ENCODE measurements around the gene ZNF79.

Gene ZNF79

DNA sequence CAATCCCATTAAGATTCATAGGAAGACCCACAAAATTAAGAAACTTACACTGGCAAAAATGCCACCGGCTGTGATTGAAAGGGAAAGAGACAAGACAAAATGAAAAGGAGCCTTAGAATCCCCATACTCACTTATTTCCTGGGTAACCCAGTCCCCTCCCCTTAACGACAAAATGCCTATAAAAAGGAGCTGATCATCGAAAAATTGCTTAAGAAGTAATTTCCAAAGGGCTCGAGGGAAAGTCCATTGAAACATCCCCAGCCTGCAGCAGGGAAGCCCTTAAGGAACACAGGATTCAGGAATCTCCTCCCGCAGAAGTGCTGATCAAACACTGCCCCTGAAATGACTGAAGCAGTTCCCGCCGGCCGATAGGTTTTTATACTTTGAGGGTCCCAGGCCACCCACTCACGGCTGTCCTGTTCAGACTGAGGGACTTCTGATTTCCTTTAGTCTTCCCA lies 677 bp upstream of the ZNF79 start:
- DNase-seq (ENCODE audit: extremely low read depth in 1 of 2, low read depth in 1 of 2): no peak

DNA sequence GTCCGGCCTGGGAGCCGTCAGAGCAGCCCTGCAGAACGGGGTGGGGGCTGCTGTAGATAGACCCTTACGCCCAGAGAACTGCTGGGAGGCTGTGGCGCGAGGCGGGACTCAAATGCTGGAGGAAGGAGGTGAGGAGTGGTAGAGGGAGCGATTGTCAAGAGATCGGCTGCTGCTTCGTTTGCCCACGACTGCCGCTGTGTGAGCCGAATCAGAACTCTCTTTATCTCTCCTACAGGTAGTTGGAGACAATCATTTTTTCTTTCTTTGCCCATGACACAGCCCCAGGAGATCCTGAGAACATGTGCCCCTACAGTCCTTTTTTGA lies 456 bp downstream of the ZNF79 start:
- DNase-seq (ENCODE audit: extremely low read depth in 1 of 2, low read depth in 1 of 2): peak in 1 of 2 donors; percentile 11

DNA sequence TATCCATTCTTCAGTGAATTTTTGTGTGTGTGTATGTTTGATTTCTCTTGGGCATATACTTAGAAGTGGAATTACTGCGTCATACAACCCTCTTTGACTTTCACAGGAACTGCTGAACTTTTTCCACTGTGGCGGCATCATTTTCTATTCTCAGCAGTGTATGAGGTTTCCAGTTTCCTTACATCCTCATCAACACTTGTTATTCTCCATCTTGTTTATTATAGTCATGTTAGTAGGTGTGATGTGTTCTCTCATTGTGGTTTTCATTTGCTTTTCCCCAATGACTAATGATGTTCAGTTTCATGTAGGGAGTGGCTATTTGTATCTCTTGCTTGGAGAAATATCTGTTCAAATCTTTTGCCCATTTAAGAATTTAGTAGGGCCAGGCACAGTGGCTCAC lies 2.6 kb downstream of the ZNF79 start:
- no peak for DNase-seq (ENCODE audit: extremely low read depth in 1 of 2, low read depth in 1 of 2)

DNA sequence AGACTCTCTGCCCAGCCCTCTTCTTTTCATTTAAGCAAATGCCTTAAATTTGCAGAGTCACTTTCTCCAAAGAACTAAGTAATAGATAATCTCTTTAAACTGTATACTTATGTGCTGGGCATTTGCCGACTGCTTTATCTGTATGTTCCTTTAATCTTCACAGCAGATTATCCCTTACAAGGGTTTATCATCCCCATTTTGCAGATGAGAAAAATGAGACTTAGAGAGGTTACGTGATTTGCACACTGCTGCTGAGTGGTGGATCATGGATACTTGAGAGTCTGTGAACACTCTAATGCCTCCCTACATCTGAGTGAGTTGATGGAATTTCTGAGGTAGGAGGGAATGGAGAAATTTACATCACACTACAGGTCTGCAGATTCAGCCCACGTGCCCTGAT lies 4.2 kb downstream of the ZNF79 start:
- DNase-seq (ENCODE audit: extremely low read depth in 1 of 2, low read depth in 1 of 2): no peak

DNA sequence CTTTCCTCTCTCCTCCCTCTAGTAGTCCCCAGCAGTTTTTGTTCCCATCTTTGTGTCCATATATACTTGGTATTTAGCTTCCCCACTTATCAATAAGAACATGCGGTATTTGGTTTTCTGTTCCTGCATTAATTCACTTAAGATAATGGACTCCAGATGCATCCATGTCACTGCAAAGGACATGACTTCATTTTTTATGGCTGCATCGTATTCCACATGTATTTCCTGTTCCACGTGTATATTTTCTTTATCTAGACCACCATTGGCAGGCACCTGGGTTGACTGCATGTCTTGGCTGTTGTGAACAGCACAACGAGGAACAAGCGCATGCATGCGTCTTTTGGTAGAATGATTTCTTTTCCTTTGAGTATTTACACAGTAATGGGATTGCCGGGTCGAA lies 6.2 kb downstream of the ZNF79 start:
- DNase-seq (ENCODE audit: extremely low read depth in 1 of 2, low read depth in 1 of 2): no peak

DNA sequence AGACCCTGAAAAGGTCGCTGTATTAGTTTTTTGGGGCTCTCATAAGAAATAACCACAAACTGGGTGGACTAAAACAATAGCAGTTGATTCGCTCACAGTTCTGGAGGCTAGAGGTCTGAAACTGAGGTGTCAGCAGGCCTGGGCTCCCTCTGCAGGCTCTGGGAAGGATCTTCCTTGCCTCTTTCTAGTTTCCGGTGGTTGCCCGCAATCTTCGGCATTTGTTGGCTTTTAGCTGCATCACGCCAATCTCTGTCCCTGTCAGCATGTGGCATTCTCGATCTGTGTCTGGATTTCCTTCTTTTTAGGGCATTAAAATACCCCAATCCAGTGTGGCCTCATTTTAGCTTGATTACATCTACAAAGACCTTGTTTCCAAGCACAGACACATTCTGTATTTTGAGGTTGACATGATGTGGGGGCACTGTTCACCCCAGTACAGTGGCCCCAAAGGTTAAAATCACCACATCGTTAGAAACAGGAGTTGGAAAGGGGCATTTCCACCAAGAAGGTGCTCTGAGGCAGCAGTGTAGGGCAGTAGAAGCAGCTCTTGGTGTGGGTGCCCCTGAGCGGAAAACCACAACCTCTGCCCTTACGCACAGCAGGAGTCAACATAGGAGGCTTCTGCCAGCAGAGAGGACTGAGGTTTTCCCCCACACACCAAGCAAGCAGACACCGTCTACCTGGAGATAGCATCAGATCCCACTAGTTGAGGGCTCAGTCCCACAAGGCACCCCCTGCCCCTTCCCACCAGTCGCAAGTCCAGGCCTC lies 13.5 kb downstream of the ZNF79 start:
- no peak for DNase-seq (ENCODE audit: extremely low read depth in 1 of 2, low read depth in 1 of 2)

DNA sequence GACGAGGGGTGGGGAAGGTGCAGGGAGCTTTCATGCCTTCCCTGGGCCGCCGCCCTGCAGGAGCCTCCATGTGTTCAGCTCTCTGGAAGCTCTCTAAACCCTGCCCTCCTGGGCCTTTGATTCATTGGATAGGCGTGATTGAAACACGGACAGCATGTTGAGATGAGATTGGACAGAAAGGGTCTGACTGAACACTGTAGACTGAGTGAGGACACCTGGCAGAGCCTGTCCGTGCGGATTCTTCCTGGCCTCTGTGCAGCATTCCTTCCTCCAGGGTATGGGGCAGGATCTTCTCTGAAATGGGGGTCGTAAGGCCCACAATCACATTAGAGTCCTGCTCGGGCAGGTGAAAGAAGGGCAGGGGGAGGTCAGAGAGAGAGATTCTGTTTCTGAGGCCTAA lies 14.2 kb downstream of the ZNF79 start:
- DNase-seq (ENCODE audit: extremely low read depth in 1 of 2, low read depth in 1 of 2): no peak

DNA sequence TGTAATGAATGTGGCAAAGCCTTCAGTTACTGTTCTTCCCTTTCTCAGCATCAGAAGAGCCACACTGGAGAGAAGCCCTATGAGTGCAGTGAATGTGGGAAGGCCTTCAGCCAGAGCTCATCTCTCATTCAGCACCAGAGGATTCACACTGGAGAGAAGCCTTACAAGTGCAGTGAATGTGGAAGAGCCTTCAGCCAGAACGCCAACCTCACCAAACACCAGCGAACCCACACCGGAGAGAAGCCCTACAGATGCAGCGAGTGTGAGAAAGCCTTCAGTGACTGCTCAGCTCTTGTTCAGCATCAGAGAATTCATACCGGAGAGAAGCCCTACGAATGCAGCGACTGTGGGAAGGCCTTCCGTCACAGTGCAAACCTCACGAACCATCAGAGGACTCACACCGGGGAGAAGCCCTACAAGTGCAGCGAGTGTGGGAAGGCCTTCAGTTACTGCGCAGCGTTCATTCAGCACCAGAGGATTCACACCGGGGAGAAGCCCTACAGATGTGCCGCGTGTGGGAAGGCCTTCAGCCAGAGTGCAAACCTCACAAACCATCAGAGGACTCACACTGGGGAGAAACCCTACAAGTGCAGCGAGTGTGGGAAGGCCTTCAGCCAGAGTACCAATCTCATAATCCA lies 20.2 kb downstream of the ZNF79 start:
- DNase-seq (ENCODE audit: extremely low read depth in 1 of 2, low read depth in 1 of 2): no peak

DNA sequence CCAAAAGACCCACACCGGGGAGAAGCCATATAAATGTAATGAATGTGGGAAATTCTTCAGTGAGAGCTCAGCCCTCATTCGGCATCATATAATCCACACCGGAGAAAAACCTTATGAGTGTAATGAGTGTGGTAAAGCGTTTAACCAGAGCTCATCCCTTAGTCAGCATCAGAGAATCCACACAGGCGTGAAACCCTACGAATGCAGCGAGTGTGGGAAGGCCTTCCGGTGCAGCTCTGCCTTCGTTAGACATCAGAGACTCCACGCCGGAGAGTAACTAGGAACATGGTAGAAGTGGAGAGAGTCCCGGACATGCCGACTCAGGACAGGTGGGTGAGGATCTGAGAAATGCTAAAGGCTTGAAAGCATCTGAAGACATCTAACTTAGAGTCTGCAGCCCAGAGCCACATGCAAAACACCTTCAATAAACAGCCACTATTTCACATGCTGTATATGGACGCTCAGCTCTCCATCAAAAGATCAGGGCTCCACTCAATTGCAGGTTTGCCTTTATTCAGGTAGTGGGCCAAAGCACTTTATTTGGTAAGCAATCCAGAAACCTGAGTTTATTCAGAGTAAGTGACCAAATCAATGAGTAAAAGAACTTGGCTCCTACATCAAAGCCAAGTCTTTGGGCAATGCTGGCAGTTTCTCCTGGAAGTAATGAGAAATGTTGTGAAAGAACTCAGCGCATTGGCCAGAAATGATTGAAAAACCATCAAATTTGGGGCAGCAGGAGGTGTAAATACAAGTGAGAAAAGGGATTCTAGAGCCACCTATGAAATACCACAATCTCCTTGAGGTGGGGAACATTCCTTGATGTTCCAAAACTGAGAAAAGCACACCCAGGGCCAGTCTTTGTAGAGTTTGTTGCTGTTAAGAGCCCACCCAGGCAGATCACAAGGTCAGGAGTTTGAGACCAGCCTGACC lies 21.0 kb downstream of the ZNF79 start:
- no peak for DNase-seq (ENCODE audit: extremely low read depth in 1 of 2, low read depth in 1 of 2)

DNA sequence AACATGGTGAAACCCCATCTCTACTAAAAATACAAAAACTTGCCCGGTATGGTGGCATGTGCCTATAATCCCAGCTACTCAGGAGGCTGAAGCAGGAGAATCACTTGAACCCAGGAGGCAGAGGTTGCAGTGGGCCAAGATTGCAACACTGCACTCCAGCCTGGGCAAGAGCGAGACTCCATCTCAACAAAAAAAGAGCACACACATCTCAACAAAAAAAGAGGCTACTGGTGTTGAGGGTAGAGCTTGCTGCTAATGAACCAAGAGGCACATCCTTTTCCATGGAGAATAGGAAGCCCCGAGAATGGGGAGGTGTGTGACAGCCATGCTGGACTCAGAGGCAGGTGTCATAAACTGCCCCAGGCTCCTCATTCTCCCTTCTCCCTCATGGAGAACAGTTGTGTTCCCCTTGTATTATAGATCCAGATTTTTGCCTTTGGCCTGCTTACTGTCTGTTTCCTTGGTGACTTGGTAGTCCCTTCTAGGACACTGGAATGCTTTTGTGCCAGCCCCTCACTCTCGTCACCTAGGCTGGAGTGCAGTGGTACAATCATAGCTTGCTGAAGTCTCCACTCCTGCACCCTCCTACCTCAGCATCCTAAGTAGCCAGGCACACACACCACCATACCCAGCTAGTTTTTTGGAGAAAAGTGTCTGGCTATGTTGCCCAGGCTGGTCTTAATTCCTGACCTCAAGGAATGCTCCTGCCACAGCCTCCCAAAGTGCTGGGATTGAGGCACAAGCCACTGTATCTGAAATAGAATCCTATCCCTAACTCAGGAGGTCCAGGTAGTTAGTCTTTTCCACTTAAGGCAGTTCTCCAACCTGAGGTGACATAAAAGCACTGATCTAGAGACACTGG lies 21.9 kb downstream of the ZNF79 start:
- no peak for DNase-seq (ENCODE audit: extremely low read depth in 1 of 2, low read depth in 1 of 2)

DNA sequence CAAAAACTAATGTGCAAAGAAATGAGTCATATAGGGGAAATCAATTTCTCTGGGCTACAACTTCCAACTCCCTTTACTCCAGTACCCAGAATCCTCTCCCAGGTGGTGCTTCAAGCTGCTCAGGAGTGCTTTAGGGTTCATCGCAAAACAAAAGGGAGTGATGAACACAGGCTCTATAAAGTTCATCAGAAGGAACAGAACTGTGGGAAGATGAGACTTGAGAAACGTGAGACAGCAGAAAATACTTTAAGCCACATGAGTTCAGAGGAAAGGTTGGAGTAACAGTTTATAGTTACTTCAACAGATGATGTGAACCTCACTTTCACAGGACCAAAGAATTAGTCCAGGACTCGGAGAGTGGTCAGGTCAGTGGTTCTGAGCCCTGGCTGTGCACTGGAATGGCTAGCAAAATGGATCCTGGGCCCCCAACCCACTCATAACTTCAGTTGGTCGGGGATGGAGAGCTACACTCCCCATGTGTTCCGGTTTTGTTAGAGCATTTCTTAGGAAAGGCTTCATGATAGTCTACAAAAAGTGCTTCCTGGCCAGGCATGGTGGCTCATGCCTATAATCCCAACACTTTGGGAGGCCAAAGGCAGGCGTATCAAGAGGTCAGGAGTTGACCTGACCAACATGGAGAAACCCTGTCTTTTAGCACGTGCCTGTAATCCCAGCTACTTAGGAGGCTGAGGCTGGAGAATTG lies 22.7 kb downstream of the ZNF79 start:
- DNase-seq (ENCODE audit: extremely low read depth in 1 of 2, low read depth in 1 of 2): no peak

DNA sequence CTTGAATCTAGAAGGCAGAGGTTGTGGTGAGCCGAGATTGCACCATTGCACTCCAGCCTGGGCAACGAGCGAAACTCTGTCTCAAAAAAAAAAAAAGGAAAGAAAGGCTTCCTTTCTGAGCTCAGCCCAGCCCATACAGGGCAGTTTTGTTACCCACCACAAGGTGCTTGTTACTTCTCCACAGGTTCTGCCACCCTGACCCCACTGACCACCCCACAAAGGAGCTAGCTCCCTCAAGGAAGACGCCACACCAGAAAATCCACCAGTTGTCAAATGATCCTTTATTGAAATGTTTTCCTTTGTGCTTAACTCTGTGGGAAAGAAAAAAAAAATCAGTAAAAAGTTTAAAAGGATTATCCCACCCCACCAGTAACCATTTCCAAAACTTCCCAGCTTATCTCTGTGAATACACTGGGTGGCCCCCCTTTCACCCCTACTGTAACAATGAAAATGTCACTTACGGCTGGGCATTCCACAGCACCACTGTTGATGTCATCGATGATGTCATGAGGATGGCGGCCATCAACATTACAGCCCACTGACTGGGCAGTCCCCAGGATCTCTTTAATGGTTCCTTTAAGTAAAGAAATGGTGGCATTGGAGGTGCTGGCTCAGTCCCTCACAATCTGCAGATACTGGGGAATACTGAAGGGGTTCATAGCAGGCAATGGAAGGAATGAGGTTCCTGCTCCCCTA lies 23.4 kb downstream of the ZNF79 start:
- no peak for DNase-seq (ENCODE audit: extremely low read depth in 1 of 2, low read depth in 1 of 2)

DNA sequence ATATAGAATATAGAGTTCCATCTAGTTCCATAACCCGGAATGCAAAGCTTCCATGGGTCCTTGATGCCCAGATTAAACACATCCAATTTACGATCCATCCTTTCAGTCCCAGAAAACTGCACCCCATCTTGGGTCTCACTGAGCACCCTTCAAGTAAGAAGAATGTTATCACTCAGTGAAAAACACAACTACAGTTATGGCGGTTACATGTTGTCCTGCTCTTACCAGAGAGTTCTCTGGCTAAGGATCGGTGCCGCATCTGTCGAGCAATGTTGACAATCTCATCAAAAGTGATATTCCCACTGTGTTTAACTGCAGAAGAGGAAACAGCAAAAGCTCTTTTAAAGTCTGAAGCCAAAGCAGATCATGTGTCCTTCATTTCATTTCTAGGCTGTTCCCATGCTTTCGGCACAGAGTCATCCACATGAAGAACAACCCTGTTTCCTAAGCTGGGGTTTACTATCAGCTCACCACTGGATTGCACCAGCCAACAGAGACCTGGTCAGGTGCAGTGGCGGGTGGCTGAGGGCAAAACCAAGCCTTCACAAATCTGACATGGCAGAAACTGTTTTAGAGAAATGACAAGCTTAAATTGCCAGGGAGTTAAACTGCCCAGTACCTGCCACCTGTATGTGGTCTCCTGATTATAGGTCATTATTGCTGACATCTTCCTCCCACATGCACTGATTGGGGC lies 24.1 kb downstream of the ZNF79 start:
- DNase-seq (ENCODE audit: extremely low read depth in 1 of 2, low read depth in 1 of 2): no peak

DNA sequence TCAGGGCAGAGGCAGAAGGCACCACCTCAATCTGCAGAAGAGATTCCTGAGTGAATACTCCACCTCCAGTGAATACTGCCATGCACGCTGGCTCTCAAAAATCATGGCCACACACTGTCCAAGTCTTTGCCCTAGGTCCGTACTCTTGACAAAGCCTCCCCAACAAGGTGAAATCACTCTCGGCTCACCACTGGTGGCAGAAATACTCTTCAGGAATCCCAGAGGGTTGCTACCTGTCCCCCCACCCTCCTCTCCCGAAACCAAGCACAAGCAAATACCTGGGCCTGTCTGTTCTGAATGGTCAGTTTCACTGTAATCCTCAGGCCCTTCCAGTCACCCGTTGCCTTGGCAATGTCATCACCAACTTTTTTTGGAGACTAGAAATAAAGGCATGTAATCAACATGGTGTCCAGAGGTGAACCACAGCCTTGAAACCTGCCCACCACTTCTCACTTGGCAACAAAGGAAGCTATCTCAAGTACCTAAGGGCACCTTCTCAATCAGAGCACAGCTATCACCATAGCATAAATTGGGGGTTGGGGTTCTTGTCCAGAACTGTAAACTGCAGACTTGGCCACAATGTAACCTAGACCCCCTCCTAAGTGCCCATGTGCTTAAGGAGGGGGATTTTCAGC lies 25.3 kb downstream of the ZNF79 start:
- DNase-seq (ENCODE audit: extremely low read depth in 1 of 2, low read depth in 1 of 2): no peak

DNA sequence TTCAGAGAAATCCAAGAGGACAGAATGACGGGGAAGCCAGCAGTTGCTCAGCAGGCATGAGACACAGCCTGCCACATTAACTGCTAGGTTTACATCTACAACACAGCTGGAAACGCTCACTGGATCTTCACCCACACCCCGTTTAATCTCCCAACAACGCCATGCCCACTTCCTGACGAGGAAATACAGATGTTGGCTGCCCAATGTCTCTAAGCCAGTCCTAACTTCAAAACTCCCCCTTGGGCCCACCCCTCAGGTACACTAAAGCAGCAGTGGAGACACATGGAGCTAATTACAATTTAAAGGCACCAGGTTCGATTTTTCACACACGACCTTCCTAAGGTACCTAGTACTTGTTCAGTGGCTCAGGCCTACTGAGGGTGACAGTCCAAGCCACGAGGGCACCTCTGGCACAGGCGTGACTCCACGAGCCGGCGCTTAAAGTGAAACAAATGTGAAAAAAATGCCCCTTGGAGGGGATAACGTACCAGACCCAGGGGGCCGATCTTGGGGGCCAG lies 26.1 kb downstream of the ZNF79 start:
- DNase-seq (ENCODE audit: extremely low read depth in 1 of 2, low read depth in 1 of 2): no peak

DNA sequence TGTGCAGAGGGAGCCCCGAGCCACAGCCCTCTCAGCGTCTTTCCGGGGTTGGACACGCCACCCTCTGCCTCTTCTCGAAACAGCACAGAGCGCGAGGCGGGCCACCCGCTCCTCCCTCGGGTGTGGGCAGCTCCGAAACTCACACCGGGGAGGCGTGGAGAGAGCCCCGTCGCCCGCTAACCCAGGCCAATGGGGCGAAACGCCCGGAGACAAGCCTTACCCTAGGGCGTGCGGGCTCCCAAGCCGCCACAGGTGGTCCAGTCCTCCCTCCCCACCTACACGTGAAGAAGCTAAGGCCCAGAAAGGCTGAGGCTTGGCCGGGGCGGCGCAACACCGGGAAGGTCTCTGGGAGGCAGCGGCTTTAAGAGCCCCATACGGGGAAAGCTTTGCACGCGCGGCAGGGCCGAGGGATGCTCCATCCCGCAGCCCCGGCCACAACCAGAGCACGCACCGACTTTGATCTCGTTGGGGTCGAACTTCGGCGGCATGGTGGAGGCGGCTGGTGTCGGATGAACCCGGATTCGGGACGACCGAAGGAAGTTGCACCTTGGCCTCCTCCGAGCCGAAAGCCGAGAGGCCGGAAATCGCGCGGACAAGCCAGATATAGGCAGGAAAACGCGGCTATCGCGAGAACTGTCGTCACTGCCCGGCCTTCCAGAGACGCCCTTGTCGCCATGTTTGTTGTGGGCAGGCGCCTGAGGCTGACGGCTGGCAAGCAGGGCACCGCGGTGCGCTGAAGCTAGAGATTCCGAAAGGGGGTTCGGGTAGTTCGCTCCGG lies 26.8 kb downstream of the ZNF79 start, which contains the start of the genes LRSAM1 and RPL12:
Gene LRSAM1 (plus strand): TSS at position 681 of the 778 bp plus-strand sequence. CDS start 3,018 bp downstream, outside the sequence.
Gene RPL12 (minus strand): TSS at position 577 of the 778 bp plus-strand sequence. CDS start 89 bp downstream, at position 488.
- peak; percentile 98 to 99 for DNase-seq (ENCODE audit: extremely low read depth in 1 of 2, low read depth in 1 of 2)

DNA sequence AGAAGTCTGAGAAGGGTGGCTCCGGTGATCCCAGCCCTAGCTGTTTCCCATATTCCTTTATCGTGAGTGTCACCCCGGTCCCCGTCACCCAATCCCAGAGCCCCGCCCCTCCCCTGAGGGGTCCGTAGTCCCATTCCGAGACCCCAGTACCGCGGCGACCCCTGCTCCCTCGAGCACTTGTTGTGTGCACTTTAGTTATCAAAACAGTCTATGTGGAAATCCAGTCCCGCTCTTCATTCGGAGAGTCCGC lies 27.4 kb downstream of the ZNF79 start:
- DNase-seq (ENCODE audit: extremely low read depth in 1 of 2, low read depth in 1 of 2): no peak
